GM23338 (cell line): ENCODE results near the gene LEO1. TPM values are rescaled to one million over a fixed set of nuclear protein-coding genes. Genes with fewer than 3 reads are reported as not detected.

Source experiments
- ATAC-seq: fragments of 200-7000 bp; cut with Tn5 transposase; 3 replicates; pipeline ENCODE4 v1.9.1; 2020
- DNase-seq: peaks from one replicate; pipeline ENCODE4 v3.0.0-alpha.2; 2015; ENCODE audit warnings: low spot score
- H2AFZ ChIP-seq: fragments of 200-600 bp; sonication (generic); 2 replicates; pipeline ENCODE4 v1.8.0; 2016; ENCODE audit warnings: antibody characterized with exemption, mild to moderate bottlenecking, moderate library complexity
- H3F3A ChIP-seq: fragments of 200-600 bp; sonication (generic); replicated peaks from 2 replicates; pipeline ENCODE4 v1.8.0; 2017; ENCODE audit warnings: antibody characterized with exemption, mixed run types, low read depth
- H3K27ac ChIP-seq: fragments of 200-600 bp; sonication (generic); 2 replicates; pipeline ENCODE4 v1.6.1; 2016; ENCODE audit warnings: low read depth
- H3K27me3 ChIP-seq: fragments of 200-600 bp; sonication (generic); 2 replicates; pipeline ENCODE4 v1.8.0; 2016; ENCODE audit warnings: mild to moderate bottlenecking, mixed run types, moderate library complexity; ENCODE audit not compliant: insufficient read depth
- H3K36me3 ChIP-seq: fragments of 200-600 bp; sonication (generic); 2 replicates; pipeline ENCODE4 v1.8.0; 2016; ENCODE audit warnings: mild to moderate bottlenecking; ENCODE audit not compliant: insufficient read depth
- H3K4me1 ChIP-seq: fragments of 200-600 bp; sonication (generic); 2 replicates; pipeline ENCODE4 v1.8.0; 2016; ENCODE audit warnings: mild to moderate bottlenecking, moderate library complexity; ENCODE audit not compliant: insufficient read depth
- H3K4me2 ChIP-seq: fragments of 200-600 bp; sonication (generic); 2 replicates; pipeline ENCODE4 v1.7.1; 2017; ENCODE audit warnings: mixed run types
- H3K4me3 ChIP-seq: fragments of 200-600 bp; sonication (generic); 2 replicates; pipeline ENCODE4 v1.6.1; 2016; ENCODE audit warnings: mixed run types
- H3K79me2 ChIP-seq: fragments of 200-600 bp; sonication (generic); replicated peaks from 2 replicates; pipeline ENCODE4 v1.8.0; 2017; ENCODE audit warnings: mild to moderate bottlenecking; ENCODE audit not compliant: insufficient read depth
- H3K9me2 ChIP-seq: fragments of 200-600 bp; sonication (generic); 2 replicates; pipeline ENCODE4 v1.8.0; 2017; ENCODE audit not compliant: insufficient read depth
- H4K20me1 ChIP-seq: fragments of 200-600 bp; sonication (generic); replicated peaks from 2 replicates; pipeline ENCODE4 v1.8.0; 2017; ENCODE audit warnings: mild to moderate bottlenecking; ENCODE audit not compliant: insufficient read depth
- H3K27ac Mint-ChIP-seq: 2 replicates; pipeline ENCODE4 v1.8.0; 2020; ENCODE audit warnings: inconsistent platforms, mild to moderate bottlenecking, moderate library complexity, mixed read lengths
- H3K27me3 Mint-ChIP-seq: 3 replicates; pipeline ENCODE4 v1.8.0; 2022; ENCODE audit warnings: low read depth, mild to moderate bottlenecking, moderate library complexity, mixed read lengths, inconsistent platforms; ENCODE audit not compliant: insufficient read depth, poor library complexity
- H3K36me3 Mint-ChIP-seq: 3 replicates; pipeline ENCODE4 v1.8.0; 2021; ENCODE audit warnings: low read depth, mild to moderate bottlenecking, inconsistent platforms, moderate library complexity, mixed read lengths
- H3K4me1 Mint-ChIP-seq: 3 replicates; pipeline ENCODE4 v1.8.0; 2020; ENCODE audit warnings: mild to moderate bottlenecking, inconsistent platforms, mixed read lengths
- H3K4me3 Mint-ChIP-seq: 3 replicates; pipeline ENCODE4 v1.8.0; 2021; ENCODE audit warnings: moderate library complexity, mild to moderate bottlenecking, inconsistent platforms, mixed read lengths
- H3K9me3 Mint-ChIP-seq: 3 replicates; pipeline ENCODE4 v1.8.0; 2020; ENCODE audit warnings: moderate library complexity, mild to moderate bottlenecking, inconsistent platforms, mixed read lengths
- JUNB ChIP-seq: IDR thresholded peaks from one replicate; pipeline ENCODE4 v1.6.1; 2016; ENCODE audit warnings: antibody characterized with exemption; ENCODE audit not compliant: unreplicated experiment
- POLR2AphosphoS5 ChIP-seq: IDR thresholded peaks from 2 replicates; pipeline ENCODE4 v1.6.1; 2016; ENCODE audit warnings: antibody characterized with exemption, low read depth
- polyA plus RNA-seq: library from polyadenylated mRNA; unstranded; fragments of >200 nt; fragmentation: Nextera tagmentation; extraction: Ambion mirVana; gene quantifications from 2 replicates; pipeline ENCODE4 v1.2.1, GENCODE V29; 2016
- total RNA-seq: library from RNA; depleted of rRNA; stranded (reverse); fragments of >200 nt; shearing (Covaris generic); gene quantifications from 2 replicates; pipeline ENCODE4 v1.2.3, GENCODE V29; 2014
- TF ChIP-seq, protein P1 (sequence below), 2 experiments: fragments of 200-600 bp in 1 of 2; sonication (generic) in 1 of 2; conservative IDR thresholded peaks; 2 replicates each; pipeline versions ENCODE4 v1.5.1 to v1.6.1; 2016 to 2017; ENCODE audit warnings: antibody characterized with exemption in 2 of 2, low read depth in 2 of 2, mild to moderate bottlenecking in 2 of 2, moderate library complexity in 1 of 2
- TF ChIP-seq, protein P2 (sequence below): fragments of 250-450 bp; sonication (Bioruptor Pico); IDR thresholded peaks from 2 replicates; pipeline ENCODE4 v1.5.0; 2020; ENCODE audit warnings: mild to moderate bottlenecking, moderate library complexity

LEO1 gene
- total and polyA plus RNA-seq, 2 experiments from 2014 or later: 41.4 to 55.6 TPM

DNA sequence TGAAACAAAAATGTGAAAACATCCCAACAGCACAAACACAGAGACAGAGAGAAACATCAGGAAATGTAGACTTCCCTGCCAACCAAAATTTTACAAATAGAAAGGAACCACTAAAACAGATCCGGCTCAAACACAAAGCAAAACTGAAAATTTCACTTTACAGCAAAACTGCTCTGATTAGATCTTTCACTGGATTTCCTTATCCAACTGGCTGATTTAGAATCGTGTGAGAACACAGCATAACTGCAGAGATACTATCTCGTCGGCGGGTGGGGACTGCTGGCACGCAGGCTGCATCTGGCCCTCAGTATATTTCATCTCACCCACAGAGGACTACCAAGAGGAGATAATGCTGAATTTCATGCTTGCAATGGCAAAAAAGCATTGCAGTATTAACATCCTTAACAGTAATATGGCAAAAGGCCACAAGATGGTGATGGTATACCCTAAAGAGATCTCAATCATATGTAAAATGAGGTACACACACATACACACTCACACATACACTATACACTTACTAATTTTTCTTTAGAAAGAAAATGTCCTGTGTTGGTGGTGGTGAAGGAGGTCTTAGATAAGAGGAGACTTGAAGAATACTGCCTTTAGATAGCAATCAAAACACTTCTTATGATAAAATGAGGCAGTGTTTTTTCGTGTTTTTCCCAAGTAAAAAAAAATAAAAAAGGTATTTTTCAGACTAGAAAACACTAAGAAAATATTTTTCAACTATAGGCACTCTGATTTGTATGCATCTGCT is 10.6 kb upstream of the LEO1 start:
- no peaks in the 10 kb centered on the region for H3K9me2 ChIP-seq
- no peak overlapping the region for H3K4me2 ChIP-seq
- no peaks in the 10 kb centered on the region for H3K79me2 ChIP-seq
- H3K36me3 ChIP-seq: no peaks in the 10 kb centered on the region
- Mint-ChIP-seq H3K27ac (no peak overlapping the region), H3K9me3 (no peaks in the 10 kb centered on the region), H3K36me3 (no peaks in the 10 kb centered on the region), H3K4me1 (peaks cover 4% of the 10 kb centered on the region; the same call in 1 of the 3 replicates), H3K4me3 (no peak overlapping the region), H3K27me3 (peaks cover 6% of the 10 kb centered on the region)
- ATAC-seq: peak; percentile 65
- H3K27ac ChIP-seq: no peak overlapping the region
- DNase-seq: peak; percentile 47
- TF ChIP-seq, protein P1, sequence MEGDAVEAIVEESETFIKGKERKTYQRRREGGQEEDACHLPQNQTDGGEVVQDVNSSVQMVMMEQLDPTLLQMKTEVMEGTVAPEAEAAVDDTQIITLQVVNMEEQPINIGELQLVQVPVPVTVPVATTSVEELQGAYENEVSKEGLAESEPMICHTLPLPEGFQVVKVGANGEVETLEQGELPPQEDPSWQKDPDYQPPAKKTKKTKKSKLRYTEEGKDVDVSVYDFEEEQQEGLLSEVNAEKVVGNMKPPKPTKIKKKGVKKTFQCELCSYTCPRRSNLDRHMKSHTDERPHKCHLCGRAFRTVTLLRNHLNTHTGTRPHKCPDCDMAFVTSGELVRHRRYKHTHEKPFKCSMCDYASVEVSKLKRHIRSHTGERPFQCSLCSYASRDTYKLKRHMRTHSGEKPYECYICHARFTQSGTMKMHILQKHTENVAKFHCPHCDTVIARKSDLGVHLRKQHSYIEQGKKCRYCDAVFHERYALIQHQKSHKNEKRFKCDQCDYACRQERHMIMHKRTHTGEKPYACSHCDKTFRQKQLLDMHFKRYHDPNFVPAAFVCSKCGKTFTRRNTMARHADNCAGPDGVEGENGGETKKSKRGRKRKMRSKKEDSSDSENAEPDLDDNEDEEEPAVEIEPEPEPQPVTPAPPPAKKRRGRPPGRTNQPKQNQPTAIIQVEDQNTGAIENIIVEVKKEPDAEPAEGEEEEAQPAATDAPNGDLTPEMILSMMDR (conservative IDR thresholded peaks at IDR 0.05; ENCODE audit: low read depth in 2 of 2): peak; percentile 56 to 62
- TF ChIP-seq, protein P2, sequence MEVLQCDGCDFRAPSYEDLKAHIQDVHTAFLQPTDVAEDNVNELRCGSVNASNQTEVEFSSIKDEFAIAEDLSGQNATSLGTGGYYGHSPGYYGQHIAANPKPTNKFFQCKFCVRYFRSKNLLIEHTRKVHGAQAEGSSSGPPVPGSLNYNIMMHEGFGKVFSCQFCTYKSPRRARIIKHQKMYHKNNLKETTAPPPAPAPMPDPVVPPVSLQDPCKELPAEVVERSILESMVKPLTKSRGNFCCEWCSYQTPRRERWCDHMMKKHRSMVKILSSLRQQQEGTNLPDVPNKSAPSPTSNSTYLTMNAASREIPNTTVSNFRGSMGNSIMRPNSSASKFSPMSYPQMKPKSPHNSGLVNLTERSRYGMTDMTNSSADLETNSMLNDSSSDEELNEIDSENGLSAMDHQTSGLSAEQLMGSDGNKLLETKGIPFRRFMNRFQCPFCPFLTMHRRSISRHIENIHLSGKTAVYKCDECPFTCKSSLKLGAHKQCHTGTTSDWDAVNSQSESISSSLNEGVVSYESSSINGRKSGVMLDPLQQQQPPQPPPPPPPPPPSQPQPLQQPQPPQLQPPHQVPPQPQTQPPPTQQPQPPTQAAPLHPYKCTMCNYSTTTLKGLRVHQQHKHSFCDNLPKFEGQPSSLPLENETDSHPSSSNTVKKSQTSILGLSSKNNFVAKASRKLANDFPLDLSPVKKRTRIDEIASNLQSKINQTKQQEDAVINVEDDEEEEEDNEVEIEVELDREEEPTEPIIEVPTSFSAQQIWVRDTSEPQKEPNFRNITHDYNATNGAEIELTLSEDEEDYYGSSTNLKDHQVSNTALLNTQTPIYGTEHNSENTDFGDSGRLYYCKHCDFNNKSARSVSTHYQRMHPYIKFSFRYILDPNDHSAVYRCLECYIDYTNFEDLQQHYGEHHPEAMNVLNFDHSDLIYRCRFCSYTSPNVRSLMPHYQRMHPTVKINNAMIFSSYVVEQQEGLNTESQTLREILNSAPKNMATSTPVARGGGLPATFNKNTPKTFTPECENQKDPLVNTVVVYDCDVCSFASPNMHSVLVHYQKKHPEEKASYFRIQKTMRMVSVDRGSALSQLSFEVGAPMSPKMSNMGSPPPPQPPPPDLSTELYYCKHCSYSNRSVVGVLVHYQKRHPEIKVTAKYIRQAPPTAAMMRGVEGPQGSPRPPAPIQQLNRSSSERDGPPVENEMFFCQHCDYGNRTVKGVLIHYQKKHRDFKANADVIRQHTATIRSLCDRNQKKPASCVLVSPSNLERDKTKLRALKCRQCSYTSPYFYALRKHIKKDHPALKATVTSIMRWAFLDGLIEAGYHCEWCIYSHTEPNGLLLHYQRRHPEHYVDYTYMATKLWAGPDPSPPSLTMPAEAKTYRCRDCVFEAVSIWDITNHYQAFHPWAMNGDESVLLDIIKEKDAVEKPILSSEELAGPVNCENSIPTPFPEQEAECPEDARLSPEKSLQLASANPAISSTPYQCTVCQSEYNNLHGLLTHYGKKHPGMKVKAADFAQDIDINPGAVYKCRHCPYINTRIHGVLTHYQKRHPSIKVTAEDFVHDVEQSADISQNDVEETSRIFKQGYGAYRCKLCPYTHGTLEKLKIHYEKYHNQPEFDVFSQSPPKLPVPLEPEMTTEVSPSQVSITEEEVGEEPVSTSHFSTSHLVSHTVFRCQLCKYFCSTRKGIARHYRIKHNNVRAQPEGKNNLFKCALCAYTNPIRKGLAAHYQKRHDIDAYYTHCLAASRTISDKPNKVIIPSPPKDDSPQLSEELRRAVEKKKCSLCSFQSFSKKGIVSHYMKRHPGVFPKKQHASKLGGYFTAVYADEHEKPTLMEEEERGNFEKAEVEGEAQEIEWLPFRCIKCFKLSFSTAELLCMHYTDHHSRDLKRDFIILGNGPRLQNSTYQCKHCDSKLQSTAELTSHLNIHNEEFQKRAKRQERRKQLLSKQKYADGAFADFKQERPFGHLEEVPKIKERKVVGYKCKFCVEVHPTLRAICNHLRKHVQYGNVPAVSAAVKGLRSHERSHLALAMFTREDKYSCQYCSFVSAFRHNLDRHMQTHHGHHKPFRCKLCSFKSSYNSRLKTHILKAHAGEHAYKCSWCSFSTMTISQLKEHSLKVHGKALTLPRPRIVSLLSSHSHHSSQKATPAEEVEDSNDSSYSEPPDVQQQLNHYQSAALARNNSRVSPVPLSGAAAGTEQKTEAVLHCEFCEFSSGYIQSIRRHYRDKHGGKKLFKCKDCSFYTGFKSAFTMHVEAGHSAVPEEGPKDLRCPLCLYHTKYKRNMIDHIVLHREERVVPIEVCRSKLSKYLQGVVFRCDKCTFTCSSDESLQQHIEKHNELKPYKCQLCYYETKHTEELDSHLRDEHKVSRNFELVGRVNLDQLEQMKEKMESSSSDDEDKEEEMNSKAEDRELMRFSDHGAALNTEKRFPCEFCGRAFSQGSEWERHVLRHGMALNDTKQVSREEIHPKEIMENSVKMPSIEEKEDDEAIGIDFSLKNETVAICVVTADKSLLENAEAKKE (CRISPR knock-in tag): no peak
- TF ChIP-seq POLR2AphosphoS5 (no peak), JUNB (no peak)
- no peaks in the 10 kb centered on the region for H4K20me1 ChIP-seq
- no peaks in the 10 kb centered on the region for H3F3A ChIP-seq
- no peaks in the 10 kb centered on the region for H3K4me1 ChIP-seq
- no peak overlapping the region; the same call in 1 of the 2 replicates for H2AFZ ChIP-seq
- H3K4me3 ChIP-seq: no peak overlapping the region
- no peaks in the 10 kb centered on the region for H3K27me3 ChIP-seq
